Liver (tissue), 3 donors: ENCODE data around the gene TACC2.

ENCODE experiments used
- ATF3 ChIP-seq: IDR thresholded peaks from 2 replicates; pipeline ENCODE4 v1.6.1; 2016; ENCODE audit warnings: antibody characterized with exemption
- GABPA ChIP-seq, 2 donors: IDR thresholded peaks in 1 of 2; conservative IDR thresholded peaks in 1 of 2; 2 replicates each; pipeline ENCODE4 v1.6.1; 2016; ENCODE audit warnings: antibody characterized with exemption in 2 of 2, mild to moderate bottlenecking in 1 of 2, moderate library complexity in 1 of 2
- SP1 ChIP-seq: IDR thresholded peaks from 2 replicates; pipeline ENCODE4 v1.6.1; 2018; ENCODE audit warnings: antibody characterized with exemption, mild to moderate bottlenecking
- TAF1 ChIP-seq: conservative IDR thresholded peaks from 2 replicates; pipeline ENCODE4 v1.6.1; 2016; ENCODE audit warnings: antibody characterized with exemption, mild to moderate bottlenecking
- YY1 ChIP-seq: IDR thresholded peaks from 2 replicates; pipeline ENCODE4 v1.6.1; 2016; ENCODE audit warnings: antibody characterized with exemption, mild to moderate bottlenecking
- ZBTB33 ChIP-seq: IDR thresholded peaks from 2 replicates; pipeline ENCODE4 v1.6.1; 2016; ENCODE audit warnings: antibody characterized with exemption
- TF ChIP-seq, protein P1 (sequence below): fragments of 150-350 bp; IDR thresholded peaks from 2 replicates; pipeline ENCODE4 v1.5.1; 2017; ENCODE audit warnings: improper control_type of control experiment, low read depth, low read length; ENCODE audit not compliant: missing input control
- TF ChIP-seq, protein P2 (sequence below): IDR thresholded peaks from 2 replicates; pipeline ENCODE4 v1.6.1; 2016; ENCODE audit warnings: antibody characterized with exemption
- TF ChIP-seq, protein P3 (sequence below): IDR thresholded peaks from 2 replicates; pipeline ENCODE4 v1.6.1; 2016; ENCODE audit warnings: antibody characterized with exemption, mild to moderate bottlenecking
- donor health status: healthy.
- donor health status: healthy.

- TF ChIP-seq, protein P1, sequence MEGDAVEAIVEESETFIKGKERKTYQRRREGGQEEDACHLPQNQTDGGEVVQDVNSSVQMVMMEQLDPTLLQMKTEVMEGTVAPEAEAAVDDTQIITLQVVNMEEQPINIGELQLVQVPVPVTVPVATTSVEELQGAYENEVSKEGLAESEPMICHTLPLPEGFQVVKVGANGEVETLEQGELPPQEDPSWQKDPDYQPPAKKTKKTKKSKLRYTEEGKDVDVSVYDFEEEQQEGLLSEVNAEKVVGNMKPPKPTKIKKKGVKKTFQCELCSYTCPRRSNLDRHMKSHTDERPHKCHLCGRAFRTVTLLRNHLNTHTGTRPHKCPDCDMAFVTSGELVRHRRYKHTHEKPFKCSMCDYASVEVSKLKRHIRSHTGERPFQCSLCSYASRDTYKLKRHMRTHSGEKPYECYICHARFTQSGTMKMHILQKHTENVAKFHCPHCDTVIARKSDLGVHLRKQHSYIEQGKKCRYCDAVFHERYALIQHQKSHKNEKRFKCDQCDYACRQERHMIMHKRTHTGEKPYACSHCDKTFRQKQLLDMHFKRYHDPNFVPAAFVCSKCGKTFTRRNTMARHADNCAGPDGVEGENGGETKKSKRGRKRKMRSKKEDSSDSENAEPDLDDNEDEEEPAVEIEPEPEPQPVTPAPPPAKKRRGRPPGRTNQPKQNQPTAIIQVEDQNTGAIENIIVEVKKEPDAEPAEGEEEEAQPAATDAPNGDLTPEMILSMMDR, result no peak
- TF ChIP-seq, protein P2, sequence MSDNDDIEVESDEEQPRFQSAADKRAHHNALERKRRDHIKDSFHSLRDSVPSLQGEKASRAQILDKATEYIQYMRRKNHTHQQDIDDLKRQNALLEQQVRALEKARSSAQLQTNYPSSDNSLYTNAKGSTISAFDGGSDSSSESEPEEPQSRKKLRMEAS, result no peak
- TF ChIP-seq SP1 (no peak), TAF1 (no peak), ZBTB33 (no peak), ATF3 (no peak), YY1 (no peak), GABPA (IDR thresholded peaks at IDR 0.05 in 1 of 2, conservative IDR thresholded peaks at IDR 0.05 in 1 of 2) (no peak)
- TF ChIP-seq, protein P3, sequence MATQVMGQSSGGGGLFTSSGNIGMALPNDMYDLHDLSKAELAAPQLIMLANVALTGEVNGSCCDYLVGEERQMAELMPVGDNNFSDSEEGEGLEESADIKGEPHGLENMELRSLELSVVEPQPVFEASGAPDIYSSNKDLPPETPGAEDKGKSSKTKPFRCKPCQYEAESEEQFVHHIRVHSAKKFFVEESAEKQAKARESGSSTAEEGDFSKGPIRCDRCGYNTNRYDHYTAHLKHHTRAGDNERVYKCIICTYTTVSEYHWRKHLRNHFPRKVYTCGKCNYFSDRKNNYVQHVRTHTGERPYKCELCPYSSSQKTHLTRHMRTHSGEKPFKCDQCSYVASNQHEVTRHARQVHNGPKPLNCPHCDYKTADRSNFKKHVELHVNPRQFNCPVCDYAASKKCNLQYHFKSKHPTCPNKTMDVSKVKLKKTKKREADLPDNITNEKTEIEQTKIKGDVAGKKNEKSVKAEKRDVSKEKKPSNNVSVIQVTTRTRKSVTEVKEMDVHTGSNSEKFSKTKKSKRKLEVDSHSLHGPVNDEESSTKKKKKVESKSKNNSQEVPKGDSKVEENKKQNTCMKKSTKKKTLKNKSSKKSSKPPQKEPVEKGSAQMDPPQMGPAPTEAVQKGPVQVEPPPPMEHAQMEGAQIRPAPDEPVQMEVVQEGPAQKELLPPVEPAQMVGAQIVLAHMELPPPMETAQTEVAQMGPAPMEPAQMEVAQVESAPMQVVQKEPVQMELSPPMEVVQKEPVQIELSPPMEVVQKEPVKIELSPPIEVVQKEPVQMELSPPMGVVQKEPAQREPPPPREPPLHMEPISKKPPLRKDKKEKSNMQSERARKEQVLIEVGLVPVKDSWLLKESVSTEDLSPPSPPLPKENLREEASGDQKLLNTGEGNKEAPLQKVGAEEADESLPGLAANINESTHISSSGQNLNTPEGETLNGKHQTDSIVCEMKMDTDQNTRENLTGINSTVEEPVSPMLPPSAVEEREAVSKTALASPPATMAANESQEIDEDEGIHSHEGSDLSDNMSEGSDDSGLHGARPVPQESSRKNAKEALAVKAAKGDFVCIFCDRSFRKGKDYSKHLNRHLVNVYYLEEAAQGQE, result no peak
These were observed 10.5 kb upstream of the TACC2 start for GRCh38 chr10:121978511-121978910.
